Right lobe of liver (tissue), 6 donors: ENCODE measurements around the gene MUSTN1. TPM values are rescaled to one million over a fixed set of nuclear protein-coding genes. Genes with fewer than 3 reads are reported as not detected.

Experiments
- ATAC-seq, 4 donors: fragments of 200-7000 bp; cut with Tn5 transposase; one replicate each; pipeline ENCODE4 v1.9.1; 2020; ENCODE audit warnings: mild to moderate bottlenecking in 4 of 4, moderate library complexity in 4 of 4
- DNase-seq, 3 donors: peaks; one replicate each; pipeline ENCODE4 v3.0.0-alpha.2; 2020
- H3K27ac ChIP-seq, 3 donors: fragments of 200-600 bp; one replicate each; pipeline ENCODE4 v1.8.0; 2022
- H3K27me3 ChIP-seq, 2 donors: fragments of 200-600 bp; one replicate each; pipeline ENCODE4 v1.8.0; 2022
- H3K36me3 ChIP-seq, 4 donors: fragments of 200-600 bp; sonication (generic) in 1 of 4; one replicate each; pipeline versions ENCODE4 v1.5.1 to v1.8.0; 2017 to 2022; ENCODE audit warnings: control low read depth in 1 of 4
- H3K4me1 ChIP-seq, 4 donors: fragments of 200-600 bp; sonication (generic) in 1 of 4; one replicate each; pipeline versions ENCODE4 v1.5.1 to v1.8.0; 2017 to 2022; ENCODE audit warnings: control low read depth in 1 of 4
- H3K4me3 ChIP-seq, 3 donors: fragments of 200-600 bp; one replicate each; pipeline ENCODE4 v1.8.0; 2022
- H3K9me3 ChIP-seq, 4 donors: fragments of 200-600 bp; sonication (generic) in 1 of 4; one replicate each; pipeline versions ENCODE4 v1.5.1 to v1.8.0; 2017 to 2022; ENCODE audit warnings: control low read depth in 1 of 4
- CTCF ChIP-seq, 4 donors: fragments of 200-600 bp in 3 of 4; fragments of 450-650 bp in 1 of 4; IDR thresholded peaks; one replicate each; pipeline versions ENCODE4 v1.5.1 to v1.8.0; 2016 to 2022; ENCODE audit warnings: antibody characterized with exemption in 4 of 4, mild to moderate bottlenecking in 2 of 4
- POLR2A ChIP-seq: fragments of 450-650 bp; IDR thresholded peaks from one replicate; pipeline ENCODE4 v1.6.1; 2017; ENCODE audit warnings: antibody characterized with exemption, mild to moderate bottlenecking
- WGBS: methylation state at CpG from one replicate; pipeline ENCODE4 v1.1.6; 2018; ENCODE audit warnings: low coverage, low lambda C conversion rate; ENCODE audit not compliant: insufficient coverage; ENCODE audit errors: missing lambda C conversion rate; 5-methylcytosine and 5-hydroxymethylcytosine counted together
- intact Hi-C, 2 donors: fragments of 100-400 bp; cut with DNase I; formaldehyde crosslinking; loops; one replicate each; pipeline versions ENCODE4 v1.11.2 to v1.14.1; 2022
- total RNA-seq, 6 experiments: library from RNA; depleted of rRNA in 2 of 6; stranded (reverse); fragments of >200 nt in 2 of 6; fragmentation: NEBNext Ultra II Directional in 3 of 6; extraction: Animal tissue kit (Norgen Biotek cat#: 25700) in 3 of 6; gene quantifications; one replicate each; pipeline versions ENCODE4 v1.1.0 to v1.2.4, GENCODE V29; 2016 to 2023
- donor health status: DM: no; HTN: yes; CAD: no.
- donor health status: DM: no; HTN: no; CAD: no.
- donor health status: DM: no; HTN: no; CAD: no.
- donor health status: DM: no; HTN: yes; CAD: no.
- donor health status: DM: no; HTN: yes; CAD: no.

MUSTN1 gene
- total RNA-seq, 6 experiments from 2014 or later: 0.59 to 9.9 (median 5.7) TPM; not detected in 2

- ATAC-seq (no peak), DNase-seq (no peak)
- Histone ChIP-seq H3K4me3 (no peak overlapping the region), H3K27ac (no peak overlapping the region), H3K36me3 (peaks cover 0 to 1% (median 0%) of the 10 kb centered on the region in 4 donors), H3K4me1 (peaks cover 0 to 14% (median 0%) of the 10 kb centered on the region in 4 donors), H3K9me3 (no peaks in the 10 kb centered on the region), H3K27me3 (no peaks in the 10 kb centered on the region)
- intact Hi-C loops: no loop called here
- no peak for TF ChIP-seq POLR2A
- TF ChIP-seq CTCF (IDR thresholded peaks at IDR 0.05): no peak
- 88% methylated on average over 9 of the region's 9 CpGs for WGBS
Observed at GRCh38 chr3:52874864-52875587, 40.2 kb upstream of the MUSTN1 start.

GRCh38 chr3:52874160-52874701, 39.4 kb upstream of the MUSTN1 start:
- Histone ChIP-seq H3K27ac (no peak overlapping the region), H3K4me3 (no peak overlapping the region), H3K36me3 (no peaks in the 10 kb centered on the region), H3K4me1 (peaks cover 0 to 18% (median 0%) of the 10 kb centered on the region in 4 donors), H3K27me3 (no peaks in the 10 kb centered on the region), H3K9me3 (no peaks in the 10 kb centered on the region)
- intact Hi-C loops: no loop called here
- TF ChIP-seq CTCF (IDR thresholded peaks at IDR 0.05): no peak
- TF ChIP-seq POLR2A: no peak
- ATAC-seq: no peak
- DNase-seq: no peak
- WGBS: 74% methylated on average over 5 of the region's 5 CpGs

- H3K27ac ChIP-seq: no peak overlapping the region
- no peak overlapping the region for H3K4me3 ChIP-seq
- H3K4me1 ChIP-seq: peaks cover 0 to 18% (median 0%) of the 10 kb centered on the region in 4 donors
- intact Hi-C loops: no loop called here
- no peak for DNase-seq
- H3K27me3 ChIP-seq: no peaks in the 10 kb centered on the region
- H3K36me3 ChIP-seq: no peaks in the 10 kb centered on the region
- no peaks in the 10 kb centered on the region for H3K9me3 ChIP-seq
- peak in 3 of 4 donors; percentile 26 to 82 (median 59) for ATAC-seq
- 39% methylated on average over 5 of the region's 8 CpGs for WGBS
- no peak for TF ChIP-seq POLR2A
- TF ChIP-seq CTCF (IDR thresholded peaks at IDR 0.05): peak in 1 of 4 donors; percentile 17
Observed at GRCh38 chr3:52873433-52874159, 38.8 kb upstream of the MUSTN1 start.

GRCh38 chr3:52872245-52872644, 37.4 kb upstream of the MUSTN1 start:
- Histone ChIP-seq H3K27me3 (no peaks in the 10 kb centered on the region), H3K27ac (no peak overlapping the region), H3K9me3 (no peaks in the 10 kb centered on the region), H3K4me1 (peaks cover 0 to 18% (median 0%) of the 10 kb centered on the region in 4 donors), H3K4me3 (no peak overlapping the region), H3K36me3 (no peaks in the 10 kb centered on the region)
- DNase-seq (no peak), ATAC-seq (no peak)
- intact Hi-C loops: no loop called here
- WGBS: 43% methylated on average over 3 of the region's 3 CpGs
- TF ChIP-seq CTCF (IDR thresholded peaks at IDR 0.05): no peak
- TF ChIP-seq POLR2A: no peak
